GM12878 (cell line): Measurements from ENCODE around the gene PTCRA. TPM values are rescaled to one million over a fixed set of nuclear protein-coding genes. Genes with fewer than 3 reads are reported as not detected.
"Not testable (repeated sequence)": the region's sequence is repeated elsewhere in the genome, so short reads cannot be mapped to it uniquely, and the experiment has no call there.

Experiments
- ATAC-seq: fragments of 200-7000 bp; cut with Tn5 transposase; 3 replicates; pipeline ENCODE4 v1.9.1; 2020; ENCODE audit warnings: mild to moderate bottlenecking, moderate library complexity
- BruUV-seq: library from RNA; stranded (reverse); fragments of 400-500 nt; replicated peaks from 2 replicates; lab custom pipeline; 2021; lab: Mats Ljungman, UMichigan
- CTCF ChIA-PET: fragments of 300-600 bp; sonication (Branson Sonifier 250); formaldehyde crosslinking; extraction: SDS; loops from one replicate; lab custom pipeline; 2021; ENCODE audit warnings: inconsistent platforms; lab: Yijun Ruan, JAX
- POLR2A ChIA-PET: fragments of 350-600 bp; formaldehyde crosslinking; extraction: SDS; loops from one replicate; lab custom pipeline; 2021; ENCODE audit warnings: inconsistent platforms; lab: Charles Lee
- RAD21 ChIA-PET: fragments of 300-600 bp; sonication (Branson Sonifier 250); formaldehyde crosslinking; loops from one replicate; lab custom pipeline; 2023; ENCODE audit warnings: antibody characterized with exemption; ENCODE audit not compliant: unreplicated experiment; lab: Charles Lee
- SMC1A ChIA-PET: fragments of 300-600 bp; sonication (Branson Sonifier 250); formaldehyde crosslinking; loops from one replicate; lab custom pipeline; 2023; ENCODE audit not compliant: unreplicated experiment, uncharacterized antibody; lab: Charles Lee
- DNase-seq: peaks from one replicate; pipeline ENCODE4 v3.0.0-alpha.2; 2011; ENCODE audit warnings: low read depth, low spot score
- FAIRE-seq: peaks from 3 replicates; lab custom pipeline; 2011; peaks lifted over from hg19 to GRCh38; lab: Jason Lieb, UNC
- H2AFZ ChIP-seq: 2 replicates; pipeline ENCODE4 v1.6.0; 2011; ENCODE audit warnings: low read depth, low read length, control low read depth; ENCODE audit not compliant: control insufficient read depth
- H3K27ac ChIP-seq: 2 replicates; pipeline ENCODE4 v1.5.1; 2011; ENCODE audit warnings: control low read depth; ENCODE audit not compliant: control insufficient read depth, insufficient read depth
- H3K27me3 ChIP-seq, 2 experiments: replicated peaks in 1 of 2; 2 replicates each; pipeline versions ENCODE4 v1.6.0 to v1.6.1; 2011; ENCODE audit warnings: low read length in 1 of 2; ENCODE audit not compliant: control insufficient read depth in 2 of 2, insufficient read depth in 2 of 2
- H3K36me3 ChIP-seq, 2 experiments: 2 replicates each; pipeline ENCODE4 v1.5.1; 2011; ENCODE audit warnings: low read length in 1 of 2; ENCODE audit not compliant: control insufficient read depth in 2 of 2, insufficient read depth in 2 of 2
- H3K4me1 ChIP-seq: 2 replicates; pipeline ENCODE4 v1.6.1; 2011; ENCODE audit warnings: mild to moderate bottlenecking, low read length, moderate library complexity, mixed read lengths; ENCODE audit not compliant: control insufficient read depth, insufficient read depth
- H3K4me2 ChIP-seq: 2 replicates; pipeline ENCODE4 v1.6.0; 2011; ENCODE audit warnings: control low read depth; ENCODE audit not compliant: control insufficient read depth, insufficient read depth
- H3K4me3 ChIP-seq: fragments of 200-600 bp; sonication (generic); 2 replicates; pipeline ENCODE4 v1.5.1; 2016
- H3K79me2 ChIP-seq: 2 replicates; pipeline ENCODE4 v1.6.0; 2011; ENCODE audit warnings: low read length; ENCODE audit not compliant: control insufficient read depth, insufficient read depth
- H3K9ac ChIP-seq: 2 replicates; pipeline ENCODE4 v1.8.0; 2011; ENCODE audit warnings: low read length, control low read depth, mixed read lengths; ENCODE audit not compliant: control insufficient read depth, insufficient read depth
- H3K9me3 ChIP-seq: replicated peaks from 3 replicates; pipeline ENCODE4 v1.5.1; 2011; ENCODE audit warnings: mild to moderate bottlenecking, low read length; ENCODE audit not compliant: control insufficient read depth, insufficient read depth
- H4K20me1 ChIP-seq: 2 replicates; pipeline ENCODE4 v1.6.0; 2011; ENCODE audit not compliant: control insufficient read depth, insufficient read depth
- BRCA1 ChIP-seq: IDR thresholded peaks from 2 replicates; pipeline ENCODE4 v1.6.1; 2011; ENCODE audit warnings: low read depth, low read length, improper control_type of control experiment
- DPF2 ChIP-seq: fragments of 450-650 bp; IDR thresholded peaks from 2 replicates; pipeline ENCODE4 v1.6.1; 2017; ENCODE audit warnings: mild to moderate bottlenecking
- NFYB ChIP-seq: IDR thresholded peaks from 2 replicates; pipeline ENCODE4 v1.6.1; 2011; ENCODE audit warnings: low read depth, mild to moderate bottlenecking, low read length, improper control_type of control experiment, moderate library complexity; ENCODE audit not compliant: insufficient read depth
- PAX5 ChIP-seq: IDR thresholded peaks from 2 replicates; pipeline ENCODE4 v1.6.1; 2011; ENCODE audit warnings: low read depth, low read length, borderline replicate concordance
- POLR2A ChIP-seq: IDR thresholded peaks from 2 replicates; pipeline ENCODE4 v1.6.1; 2011; ENCODE audit warnings: low read depth, mild to moderate bottlenecking, low read length
- RUNX3 ChIP-seq: IDR thresholded peaks from 2 replicates; pipeline ENCODE4 v1.6.1; 2012; ENCODE audit warnings: low read length, inconsistent platforms
- TCF7 ChIP-seq: IDR thresholded peaks from 2 replicates; pipeline ENCODE4 v1.6.1; 2014; ENCODE audit warnings: antibody characterized with exemption, borderline replicate concordance
- WGBS: methylation state at CpG from one replicate; pipeline ENCODE4 v1.1.6; 2016; ENCODE audit warnings: low lambda C conversion rate; ENCODE audit not compliant: insufficient replicate concordance, insufficient coverage; ENCODE audit errors: missing lambda C conversion rate; 5-methylcytosine and 5-hydroxymethylcytosine counted together
- in situ Hi-C: fragments of 300-500 bp; cut with MboI; formaldehyde crosslinking; loops from 9 replicates; pipeline ENCODE4 v1.14.3; 2018; ENCODE audit warnings: mixed read lengths
- intact Hi-C: fragments of 100-400 bp; cut with micrococcal nuclease; formaldehyde crosslinking; loops from one replicate; pipeline ENCODE4 v1.14.2; 2022; ENCODE audit not compliant: unreplicated experiment
- polyA plus RNA-seq, 11 experiments: library from polyadenylated mRNA; depleted of rRNA in 4 of 11; unstranded in 6 of 11; stranded (reverse) in 5 of 11; fragments of >200 nt; fragmentation: Nextera tagmentation in 4 of 11; fragmentation: Illumina TruSeq in 1 of 11; extraction: Ambion mirVana in 4 of 11; extraction: Trizol in 1 of 11; gene quantifications; 1 replicate in 1 of 11; 2 replicates in 10 of 11; pipeline versions ENCODE4 v1.2.1 to v1.2.3, GENCODE V29; 2011 to 2016; ENCODE audit warnings: inconsistent platforms in 2 of 11, missing spikeins in 2 of 11, low read depth in 1 of 11
- total RNA-seq, 4 experiments: library from RNA; depleted of rRNA in 3 of 4; stranded (reverse); fragments of >200 nt in 3 of 4; fragmentation: Illumina TruSeq in 1 of 4; extraction: Trizol in 1 of 4; gene quantifications; 2 replicates each; pipeline versions ENCODE4 v1.2.1 to v1.2.3, GENCODE V29; 2013 to 2021

PTCRA gene
- total and polyA plus RNA-seq, 10 of the 15 experiments (the other 5 are each of a cell fraction or from before 2014, with no cell fraction given): 0.10 to 1.1 (median 0.19) TPM; not detected in 4

- Histone ChIP-seq H3K9ac (no peak overlapping the region), H3K4me3 (no peak overlapping the region), H3K4me2 (no peak overlapping the region), H4K20me1 (peaks cover 3% of the 10 kb centered on the region; the same call in 1 of the 2 replicates), H3K9me3 (no peaks in the 10 kb centered on the region), H2AFZ (no peak overlapping the region), H3K79me2 (peaks cover 5% of the 10 kb centered on the region), H3K4me1 (peaks cover 5% of the 10 kb centered on the region), H3K36me3 (peaks cover 34 to 38% of the 10 kb centered on the region in 2 experiments), H3K27me3 (no peaks in the 10 kb centered on the region), H3K27ac (no peak overlapping the region)
- BruUV-seq: no TSS peak
- intact Hi-C loops: no loop called here
- ATAC-seq (no peak), FAIRE-seq (no peak), DNase-seq (no peak)
- TF ChIP-seq BRCA1 (no peak), NFYB (no peak), POLR2A (peak; percentile 51), DPF2 (no peak), TCF7 (no peak), PAX5 (no peak), RUNX3 (no peak)
- CTCF ChIA-PET: interaction anchor here (1.2 to 1.5 kb wide), 2 partner anchors 39 to 203 kb away, joined by 3 to 4 read pairs; no protein-coding TSS in a partner anchor
- POLR2A ChIA-PET: interaction anchor here (0.5 to 1.1 kb wide), 6 partner anchors 10 to 1142 kb away, joined by 3 to 5 read pairs (median 3); no protein-coding TSS in a partner anchor
- WGBS: 82% methylated on average over 6 of the region's 6 CpGs
- SMC1A ChIA-PET: interaction anchor here (0.9 to 1.3 kb wide), 3 partner anchors 11 to 240 kb away, joined by 3 read pairs; partner anchors contain the start of gene CNPY3
- RAD21 ChIA-PET: no interaction called here
- in situ Hi-C loops: no loop called here
These were observed 24.7 kb downstream of the PTCRA start for GRCh38 chr6:42940493-42941045.

- H3K4me2 ChIP-seq, H3K4me3 ChIP-seq, CTCF ChIA-PET, H3K27ac ChIP-seq, DNase-seq, FAIRE-seq, in situ Hi-C loops, H3K9ac ChIP-seq, H3K79me2 ChIP-seq, H3K27me3 ChIP-seq, H2AFZ ChIP-seq, H3K9me3 ChIP-seq, intact Hi-C loops, BruUV-seq, H3K4me1 ChIP-seq, ATAC-seq, H4K20me1 ChIP-seq: not testable (repeated sequence)
- peaks cover 27 to 33% of the 10 kb centered on the region in 2 experiments for H3K36me3 ChIP-seq
- POLR2A ChIA-PET: interaction anchor here (0.5 kb wide), 1 partner anchor 37 kb away, joined by 4 read pairs; no protein-coding TSS in a partner anchor
- SMC1A ChIA-PET: interaction anchor here (0.9 to 1.3 kb wide), 2 partner anchors 12 to 40 kb away, joined by 3 read pairs; partner anchors contain the start of gene CNPY3
- RAD21 ChIA-PET: interaction anchor here (0.6 kb wide), 1 partner anchor 501 kb away, joined by 3 read pairs; no protein-coding TSS in a partner anchor
- 93% methylated on average over 5 of the region's 5 CpGs for WGBS
These were observed 25.5 kb downstream of the PTCRA start for GRCh38 chr6:42941356-42941755.
